Thyroid gland (tissue), 4 donors: Measurements from ENCODE around the gene DUSP15. TPM values are rescaled to one million over a fixed set of nuclear protein-coding genes. Genes with fewer than 3 reads are reported as not detected.
"Not testable (repeated sequence)": the region's sequence is repeated elsewhere in the genome, so short reads cannot be mapped to it uniquely, and the experiment has no call there.

ENCODE experiments used
- DNase-seq, 2 donors: peaks; one replicate each; pipeline ENCODE4 v3.0.0-alpha.2; 2019
- H3K27ac ChIP-seq, 3 donors: fragments of 200-600 bp; sonication (generic); 1 replicate in 2 of 3; 2 replicates in 1 of 3; pipeline ENCODE4 v1.5.1; 2016 to 2019; ENCODE audit warnings: mild to moderate bottlenecking in 1 of 3, moderate library complexity in 1 of 3
- H3K27me3 ChIP-seq: fragments of 200-600 bp; sonication (generic); one replicate; pipeline ENCODE4 v1.5.1; 2019
- H3K36me3 ChIP-seq, 2 donors: fragments of 200-600 bp; sonication (generic); one replicate each; pipeline ENCODE4 v1.5.1; 2016 to 2019
- H3K4me1 ChIP-seq, 2 donors: fragments of 200-600 bp; sonication (generic); one replicate each; pipeline ENCODE4 v1.5.1; 2017 to 2019
- H3K4me3 ChIP-seq, 3 donors: fragments of 200-600 bp; sonication (generic); replicated peaks in 1 of 3; 1 replicate in 2 of 3; 2 replicates in 1 of 3; pipeline ENCODE4 v1.5.1; 2016; ENCODE audit warnings: mild to moderate bottlenecking in 1 of 3
- H3K9me3 ChIP-seq: fragments of 200-600 bp; sonication (generic); one replicate; pipeline ENCODE4 v1.5.1; 2017
- POLR2A ChIP-seq, 2 donors: fragments of 450-650 bp; IDR thresholded peaks; one replicate each; pipeline ENCODE4 v1.6.1; 2017; ENCODE audit warnings: antibody characterized with exemption in 2 of 2, mild to moderate bottlenecking in 2 of 2, moderate library complexity in 1 of 2
- WGBS, 2 donors: methylation state at CpG; one replicate each; pipeline ENCODE4 v1.1.5; 2017; 5-methylcytosine and 5-hydroxymethylcytosine counted together
- intact Hi-C: fragments of 100-400 bp; cut with DNase I; formaldehyde crosslinking; loops from one replicate; pipeline ENCODE4 v1.15.1; 2023
- total RNA-seq, 4 donors: library from RNA; depleted of rRNA; stranded (reverse); fragments of >200 nt; gene quantifications; one replicate each; pipeline ENCODE4 v1.2.3, GENCODE V29; 2016
- TF ChIP-seq, protein P1 (sequence below), 6 experiments: fragments of 200-600 bp in 3 of 6; fragments of 450-650 bp in 3 of 6; sonication (generic) in 3 of 6; IDR thresholded peaks; one replicate each; pipeline ENCODE4 v1.5.1; 2016 to 2019; ENCODE audit warnings: antibody characterized with exemption in 6 of 6, mild to moderate bottlenecking in 2 of 6, inconsistent platforms in 1 of 6, moderate library complexity in 1 of 6

The DUSP15 gene, protein sequence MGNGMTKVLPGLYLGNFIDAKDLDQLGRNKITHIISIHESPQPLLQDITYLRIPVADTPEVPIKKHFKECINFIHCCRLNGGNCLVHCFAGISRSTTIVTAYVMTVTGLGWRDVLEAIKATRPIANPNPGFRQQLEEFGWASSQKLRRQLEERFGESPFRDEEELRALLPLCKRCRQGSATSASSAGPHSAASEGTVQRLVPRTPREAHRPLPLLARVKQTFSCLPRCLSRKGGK
- total RNA-seq, result 1 to 10 TPM; 5.4 to 9.1 (median 7.0) TPM

DNA sequence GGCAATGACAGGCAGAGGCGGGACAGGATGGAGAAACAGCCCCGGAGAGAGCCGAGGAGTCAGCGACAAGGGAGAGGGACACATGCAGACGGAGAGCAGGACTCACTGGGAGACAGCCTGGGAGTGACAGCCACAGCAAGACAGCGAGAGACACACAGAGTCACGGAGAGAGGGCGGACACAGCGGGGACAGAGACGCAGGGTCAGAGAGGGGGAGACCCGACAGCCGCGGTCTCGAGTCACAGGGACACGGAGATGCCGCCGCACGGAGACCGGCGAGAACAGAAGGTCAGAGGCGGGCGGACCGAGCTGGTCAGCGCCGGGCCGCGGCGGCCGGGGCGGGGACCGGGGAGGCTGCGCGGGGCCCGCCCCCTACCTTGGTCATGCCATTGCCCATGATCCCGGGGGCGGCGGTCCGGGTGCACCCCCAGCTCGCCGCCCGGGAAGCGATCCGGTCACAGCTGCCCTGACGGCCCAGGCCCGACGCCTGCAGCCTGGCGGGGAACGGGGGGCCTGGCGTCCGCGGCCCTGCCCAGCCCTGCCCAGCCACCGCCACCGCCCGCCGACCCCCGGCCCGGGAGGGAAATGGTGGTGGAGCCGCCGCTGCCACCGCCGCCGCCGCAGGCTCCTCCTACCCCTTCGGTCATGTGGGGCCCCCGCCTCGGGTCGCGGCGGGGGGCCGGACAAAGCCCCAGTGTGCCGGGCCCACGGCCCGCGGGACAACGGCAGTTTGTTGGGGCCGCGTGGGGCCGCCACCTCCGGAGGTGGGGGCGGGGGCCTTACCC is at the start of gene DUSP15, which contains the start of gene TTLL9:
TSS of gene DUSP15 (minus strand) at position 586 of the 784 bp plus-strand sequence. CDS start at position 396, 190 bp downstream.
TSS of gene TTLL9 (plus strand) at position 693 of the 784 bp plus-strand sequence. CDS start 493 bp downstream, outside the sequence.
- Histone ChIP-seq H3K4me3 (peak within 1 kb of the TSS; percentile 43 to 78 (median 76)), H3K36me3 (no peaks in the 10 kb centered on the region), H3K27me3 (no peaks in the 10 kb centered on the region), H3K9me3 (no peaks in the 10 kb centered on the region), H3K4me1 (peaks cover 17 to 32% of the 10 kb centered on the region in 2 donors), H3K27ac (peak within 1 kb of the TSS; percentile 38 to 75 (median 59))
- TF ChIP-seq POLR2A (IDR thresholded peaks at IDR 0.05), result peak in 1 of 2 donors; percentile 58
- TF ChIP-seq, protein P1, sequence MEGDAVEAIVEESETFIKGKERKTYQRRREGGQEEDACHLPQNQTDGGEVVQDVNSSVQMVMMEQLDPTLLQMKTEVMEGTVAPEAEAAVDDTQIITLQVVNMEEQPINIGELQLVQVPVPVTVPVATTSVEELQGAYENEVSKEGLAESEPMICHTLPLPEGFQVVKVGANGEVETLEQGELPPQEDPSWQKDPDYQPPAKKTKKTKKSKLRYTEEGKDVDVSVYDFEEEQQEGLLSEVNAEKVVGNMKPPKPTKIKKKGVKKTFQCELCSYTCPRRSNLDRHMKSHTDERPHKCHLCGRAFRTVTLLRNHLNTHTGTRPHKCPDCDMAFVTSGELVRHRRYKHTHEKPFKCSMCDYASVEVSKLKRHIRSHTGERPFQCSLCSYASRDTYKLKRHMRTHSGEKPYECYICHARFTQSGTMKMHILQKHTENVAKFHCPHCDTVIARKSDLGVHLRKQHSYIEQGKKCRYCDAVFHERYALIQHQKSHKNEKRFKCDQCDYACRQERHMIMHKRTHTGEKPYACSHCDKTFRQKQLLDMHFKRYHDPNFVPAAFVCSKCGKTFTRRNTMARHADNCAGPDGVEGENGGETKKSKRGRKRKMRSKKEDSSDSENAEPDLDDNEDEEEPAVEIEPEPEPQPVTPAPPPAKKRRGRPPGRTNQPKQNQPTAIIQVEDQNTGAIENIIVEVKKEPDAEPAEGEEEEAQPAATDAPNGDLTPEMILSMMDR (IDR thresholded peaks at IDR 0.05), result no peak
- DNase-seq, result peak; percentile 70 to 71
- WGBS, 2 donors, result 0 to 3% methylated on average over 21 to 30 of the region's 80 CpGs
- intact Hi-C loops, result no loop called here

DNA sequence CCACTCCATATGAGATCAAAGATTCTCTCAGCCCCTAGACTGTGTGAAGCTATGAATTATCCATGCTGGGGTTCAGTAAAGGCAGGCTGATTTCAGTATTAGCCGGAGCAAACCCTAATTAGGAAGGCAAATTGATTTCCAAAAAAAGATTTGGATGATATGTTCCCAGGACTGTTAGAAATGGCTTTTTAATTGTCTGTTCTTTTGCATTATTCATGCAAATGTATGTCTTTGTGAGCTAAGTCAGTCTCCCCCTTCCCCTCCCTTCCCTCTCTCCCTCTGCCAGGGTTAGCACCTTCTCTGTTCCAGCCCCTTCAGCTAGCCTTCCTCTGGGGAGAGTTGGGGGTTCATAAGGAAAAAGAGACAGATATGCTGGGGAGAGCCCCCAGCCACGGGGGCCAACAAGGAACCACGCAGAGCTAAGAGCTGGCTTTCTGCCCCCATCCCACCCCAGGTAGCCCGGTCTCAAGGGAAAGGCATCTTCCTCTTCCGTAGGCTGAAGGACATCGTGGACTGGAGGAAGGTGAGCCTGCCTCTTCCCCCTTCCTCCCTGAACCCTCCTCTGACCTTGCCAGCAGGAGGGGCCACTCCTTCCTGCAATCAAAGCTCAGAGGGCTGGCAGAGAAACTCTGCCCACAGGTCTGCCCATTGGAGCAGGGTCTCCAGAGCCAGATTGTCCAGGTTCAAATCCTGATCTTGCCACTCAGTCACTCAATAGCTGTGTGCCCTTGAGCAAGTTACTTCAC is 49.3 kb upstream of the DUSP15 start:
- intact Hi-C loops, result no loop called here
- DNase-seq, result no peak
- TF ChIP-seq POLR2A (IDR thresholded peaks at IDR 0.05), result no peak
- TF ChIP-seq, protein P1 (IDR thresholded peaks at IDR 0.05), result no peak
- no peaks in the 10 kb centered on the region for H3K36me3 ChIP-seq
- no peaks in the 10 kb centered on the region for H3K9me3 ChIP-seq
- 51 to 57% methylated on average over 6 of the region's 6 CpGs for WGBS, 2 donors
- no peak overlapping the region for H3K27ac ChIP-seq
- H3K4me3 ChIP-seq, result no peak overlapping the region
- H3K27me3 ChIP-seq, result no peaks in the 10 kb centered on the region
- no peaks in the 10 kb centered on the region for H3K4me1 ChIP-seq

DNA sequence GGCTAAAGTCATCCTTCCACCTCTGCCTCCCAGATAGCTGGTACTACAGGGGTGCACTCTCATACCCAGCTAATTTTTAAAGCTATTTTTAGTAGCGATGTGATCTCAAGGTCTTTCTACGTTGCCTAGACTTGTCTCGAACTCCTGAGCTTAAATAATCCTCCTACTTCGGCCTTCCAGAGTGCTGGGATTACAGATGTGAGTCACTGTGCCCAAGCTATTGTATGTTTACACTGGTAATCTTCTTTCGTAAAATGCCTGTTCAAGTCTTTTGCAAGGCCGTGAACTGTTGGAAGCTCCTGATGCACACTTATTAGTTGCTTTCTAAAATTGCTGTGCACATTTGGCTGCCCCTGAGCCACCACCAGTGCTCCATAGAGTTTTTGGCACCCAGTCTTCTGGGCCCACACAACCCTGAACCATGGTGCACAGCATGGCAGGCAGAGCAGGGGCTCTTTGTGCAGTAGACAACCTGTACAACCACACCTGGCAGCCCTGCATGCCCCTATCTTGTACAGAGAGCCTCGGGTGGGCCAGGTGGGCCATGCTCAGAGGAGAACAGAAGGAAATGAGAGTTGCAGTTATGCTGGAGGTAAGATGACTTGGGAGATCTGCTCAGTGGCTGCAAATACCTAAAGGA is 48.3 kb upstream of the DUSP15 start:
- no peak for TF ChIP-seq POLR2A (IDR thresholded peaks at IDR 0.05)
- TF ChIP-seq, protein P1 (IDR thresholded peaks at IDR 0.05), result no peak
- Histone ChIP-seq H3K27ac (no peak overlapping the region), H3K9me3 (no peaks in the 10 kb centered on the region), H3K36me3 (no peaks in the 10 kb centered on the region), H3K27me3 (no peaks in the 10 kb centered on the region), H3K4me1 (no peaks in the 10 kb centered on the region), H3K4me3 (no peak overlapping the region)
- WGBS, 2 donors, result 88 to 89% methylated on average over 7 of the region's 7 CpGs
- DNase-seq, result no peak
- intact Hi-C loops, result no loop called here

DNA sequence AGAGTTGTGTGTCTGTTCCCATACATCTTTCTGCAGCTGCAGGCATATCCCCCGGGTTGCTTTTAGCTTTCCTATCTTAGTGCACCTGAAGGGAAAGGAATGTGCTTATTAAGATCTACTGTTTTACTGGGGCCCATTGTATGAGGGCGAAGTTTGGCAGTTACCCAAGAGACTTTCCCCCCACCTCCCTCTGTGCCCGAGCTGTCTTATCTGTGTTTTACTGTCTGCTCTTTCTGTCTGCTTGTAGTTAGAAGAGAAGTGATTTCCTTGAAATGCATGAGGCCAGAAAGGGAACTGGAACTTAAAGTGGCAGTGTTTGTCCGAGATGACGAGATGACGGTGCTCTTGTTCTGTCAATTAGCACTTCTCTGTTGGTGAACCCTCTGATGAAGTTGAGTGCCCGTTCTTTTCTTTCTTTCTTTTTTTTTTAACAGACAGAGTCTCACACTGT is 47.7 kb upstream of the DUSP15 start:
- DNase-seq, intact Hi-C loops, H3K4me3 ChIP-seq, H3K4me1 ChIP-seq, H3K36me3 ChIP-seq, H3K9me3 ChIP-seq, H3K27ac ChIP-seq, H3K27me3 ChIP-seq: not testable (repeated sequence)
- 26 to 34% methylated on average over 7 of the region's 7 CpGs for WGBS, 2 donors

DNA sequence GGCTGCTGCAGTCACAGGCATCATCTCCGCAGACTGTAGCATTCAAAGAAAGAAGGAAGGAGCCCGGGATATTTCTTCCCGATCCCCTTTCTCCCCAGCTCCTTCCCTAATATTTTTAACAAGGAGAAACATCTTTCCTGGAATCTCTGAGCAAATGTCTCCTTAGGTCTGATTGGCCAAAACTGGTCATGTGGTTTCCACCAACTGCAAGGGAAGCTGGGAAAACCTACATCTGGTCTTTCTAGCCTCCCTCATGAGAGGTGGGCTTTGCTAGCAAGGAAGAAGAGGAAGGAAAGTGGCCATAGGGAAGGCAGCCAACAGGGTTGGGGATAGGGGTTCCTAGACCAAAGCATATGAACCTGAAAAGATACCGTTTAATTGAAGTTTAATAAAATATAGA is 46.4 kb upstream of the DUSP15 start:
- intact Hi-C loops, result no loop called here
- TF ChIP-seq, protein P1 (IDR thresholded peaks at IDR 0.05), result no peak
- TF ChIP-seq POLR2A (IDR thresholded peaks at IDR 0.05), result no peak

More for the DNA sequence above, 46.4 kb upstream of the DUSP15 start:
- Histone ChIP-seq H3K27ac (no peak overlapping the region), H3K36me3 (no peaks in the 10 kb centered on the region), H3K27me3 (no peaks in the 10 kb centered on the region), H3K9me3 (no peaks in the 10 kb centered on the region), H3K4me3 (no peak overlapping the region), H3K4me1 (no peaks in the 10 kb centered on the region)
- WGBS, 2 donors, result 92 to 94% methylated on average over 4 of the region's 4 CpGs
- no peak for DNase-seq
